Brain microvascular endothelial cell (primary cell): ENCODE data around the gene ITGAD.
A peak's percentile ranks its signal among the peaks of the same experiment; 100 is the strongest.

Experiments used
- DNase-seq: peaks from one replicate; pipeline ENCODE4 v3.0.0-alpha.2; 2020
- H3K27ac ChIP-seq: fragments of 250-450 bp; sonication (Bioruptor Pico); 2 replicates; pipeline ENCODE4 v1.5.1; 2020; ENCODE audit warnings: mild to moderate bottlenecking, moderate library complexity
- H3K27me3 ChIP-seq: fragments of 250-450 bp; sonication (Bioruptor Pico); replicated peaks from 2 replicates; pipeline ENCODE4 v1.5.1; 2020; ENCODE audit warnings: mild to moderate bottlenecking
- H3K36me3 ChIP-seq: fragments of 250-450 bp; sonication (Bioruptor Pico); replicated peaks from 2 replicates; pipeline ENCODE4 v1.5.1; 2020; ENCODE audit warnings: mild to moderate bottlenecking
- H3K4me3 ChIP-seq: 2 replicates; pipeline ENCODE4 v1.5.1; 2011; ENCODE audit warnings: low read depth, mild to moderate bottlenecking, control low read depth, low read length, moderate library complexity
- CTCF ChIP-seq: IDR thresholded peaks from 2 replicates; pipeline ENCODE4 v1.5.1; 2011; ENCODE audit warnings: low read depth, mild to moderate bottlenecking, moderate library complexity, low read length, control low read depth, inconsistent platforms; ENCODE audit errors: missing control alignments
- in situ Hi-C: cut with HindIII; loops from 2 replicates; pipeline ENCODE4 v1.10.0; 2017; ENCODE audit warnings: low sequenced_read_pairs, low pct_ligation_motif_present

ITGAD gene

GRCh38 chr16:31470615-31471014 lies 77.5 kb downstream of the ITGAD start:
- Histone ChIP-seq H3K4me3 (no peak overlapping the region), H3K27me3 (no peaks in the 10 kb centered on the region), H3K36me3 (peaks cover 32% of the 10 kb centered on the region), H3K27ac (no peak overlapping the region)
- no peak for TF ChIP-seq CTCF
- in situ Hi-C loops, result loop anchor here (25.0 kb wide), 2 partner anchors 283 to 533 kb away; partner anchors contain the start of genes FUS and ORAI3
- DNase-seq, result no peak

GRCh38 chr16:31471241-31471874 lies 78.2 kb downstream of the ITGAD start:
- peak; percentile 24 for DNase-seq
- Histone ChIP-seq H3K36me3 (peaks cover 31% of the 10 kb centered on the region), H3K4me3 (peak overlapping the region; percentile 85), H3K27me3 (no peaks in the 10 kb centered on the region), H3K27ac (peak overlapping the region; percentile 90)
- in situ Hi-C loops, result loop anchor here (25.0 kb wide), 2 partner anchors 284 to 534 kb away; partner anchors contain the start of genes FUS and ORAI3
- TF ChIP-seq CTCF, result no peak

GRCh38 chr16:31471875-31472708 lies 79.0 kb downstream of the ITGAD start, which contains the start of gene TGFB1I1:
Gene TGFB1I1, plus strand, starts transcription at chr16:31472152. Its CDS starts 37 bp downstream, at chr16:31472189.
- DNase-seq, result peak; percentile 71
- peak within 1 kb of the TSS; percentile 85 for H3K4me3 ChIP-seq
- H3K27ac ChIP-seq, result peak within 1 kb of the TSS; percentile 90

GRCh38 chr16:31472709-31473203 lies 79.6 kb downstream of the ITGAD start:
- H3K4me3 ChIP-seq, result peak overlapping the region; percentile 85
- peak; percentile 82 for TF ChIP-seq CTCF
- H3K36me3 ChIP-seq, result peaks cover 42% of the 10 kb centered on the region
- H3K27me3 ChIP-seq, result no peaks in the 10 kb centered on the region
- in situ Hi-C loops, result loop anchor here (25.0 kb wide), 2 partner anchors 285 to 535 kb away; partner anchors contain the start of genes FUS and ORAI3
- peak; percentile 97 for DNase-seq
- peak overlapping the region; percentile 90 for H3K27ac ChIP-seq

More at GRCh38 chr16:31471875-31472708, 79.0 kb downstream of the ITGAD start, which contains the start of gene TGFB1I1:
- Histone ChIP-seq H3K27me3 (no peaks in the 10 kb centered on the region), H3K36me3 (peaks cover 36% of the 10 kb centered on the region)
- TF ChIP-seq CTCF, result no peak
- in situ Hi-C loops, result loop anchor here (25.0 kb wide), 2 partner anchors 285 to 535 kb away; partner anchors contain the start of genes FUS and ORAI3

- in situ Hi-C loops, result loop anchor here (25.0 kb wide), 2 partner anchors 286 to 536 kb away; partner anchors contain the start of genes FUS and ORAI3
- H3K36me3 ChIP-seq, result peaks cover 49% of the 10 kb centered on the region
- H3K4me3 ChIP-seq, result peak overlapping the region; percentile 85
- no peaks in the 10 kb centered on the region for H3K27me3 ChIP-seq
- TF ChIP-seq CTCF, result no peak
- peak overlapping the region; percentile 33 for H3K27ac ChIP-seq
- no peak for DNase-seq
These were observed 80.3 kb downstream of the ITGAD start for GRCh38 chr16:31473264-31473984.
